ENCODE data around the gene BTNL2.
"Not testable (repeated sequence)": the region's sequence is repeated elsewhere in the genome, so short reads cannot be mapped to it uniquely, and the experiment has no call there.

The BTNL2 gene

GRCh38 chr6:32367644-32368043 lies 39.3 kb downstream of the BTNL2 start:
- no peak for DNase-seq

DNA sequence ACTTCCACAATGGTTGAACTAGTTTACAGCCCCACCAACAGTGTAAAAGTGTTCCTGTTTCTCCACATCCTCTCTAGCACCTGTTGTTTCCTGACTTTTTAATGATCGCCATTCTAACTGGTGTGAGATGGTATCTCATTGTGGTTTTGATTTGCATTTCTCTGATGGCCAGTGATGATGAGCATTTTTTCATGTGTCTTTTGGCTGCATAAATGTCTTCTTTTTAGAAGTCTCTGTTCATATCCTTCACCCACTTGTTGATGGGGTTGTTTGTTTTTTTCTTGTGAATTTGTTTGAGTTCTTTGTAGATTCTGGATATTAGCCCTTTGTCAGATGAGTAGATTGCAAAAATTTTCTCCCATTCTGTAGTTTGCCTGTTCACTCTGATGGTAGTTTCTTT lies 47.8 kb downstream of the BTNL2 start:
- DNase-seq: not testable (repeated sequence)

DNA sequence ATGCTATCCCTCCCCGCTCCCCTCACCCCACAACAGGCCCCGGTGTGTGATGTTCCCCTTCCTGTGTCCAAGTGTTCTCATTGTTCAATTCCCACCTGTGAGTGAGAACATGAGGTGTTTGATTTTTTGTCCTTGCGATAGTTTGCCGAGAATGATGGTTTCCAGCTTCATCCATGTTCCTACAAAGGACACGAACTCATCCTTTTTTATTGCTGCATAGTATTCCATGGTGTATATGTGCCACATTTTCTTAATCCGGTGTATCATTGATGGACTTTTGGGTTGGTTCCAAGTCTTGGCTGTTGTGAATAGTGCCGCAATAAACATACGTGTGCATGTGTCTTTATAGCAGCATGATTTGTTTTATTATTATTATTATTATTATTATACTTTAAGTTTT lies 48.4 kb downstream of the BTNL2 start:
- DNase-seq: not testable (repeated sequence)

GRCh38 chr6:32355018-32355417 lies 52.0 kb downstream of the BTNL2 start:
- DNase-seq: peak; percentile 14

GRCh38 chr6:32353348-32353747 lies 53.6 kb downstream of the BTNL2 start:
- DNase-seq: no peak
